ENCODE data around the gene CDH5.
A peak's percentile ranks its signal among the peaks of the same experiment; 100 is the strongest.
"Not testable (repeated sequence)": the region's sequence is repeated elsewhere in the genome, so short reads cannot be mapped to it uniquely, and the experiment has no call there.

Gene CDH5

GRCh38 chr16:66366433-66367299 is at the start of gene CDH5:
Gene CDH5, plus strand, starts transcription at chr16:66366691. Its CDS starts 12,647 bp downstream, at chr16:66379338.
- DNase-seq, result no peak

GRCh38 chr16:66318505-66318904 is 48.0 kb upstream of the CDH5 start:
- DNase-seq, result no peak

- no peak for DNase-seq
These were observed 45.7 kb upstream of the CDH5 start for GRCh38 chr16:66320774-66321173.

GRCh38 chr16:66322174-66322573 is 44.3 kb upstream of the CDH5 start:
- no peak for DNase-seq

GRCh38 chr16:66324815-66325515 is 41.5 kb upstream of the CDH5 start:
- no peak for DNase-seq

- no peak for DNase-seq
These were observed 40.6 kb upstream of the CDH5 start for GRCh38 chr16:66325717-66326376.

- DNase-seq, result peak; percentile 57
These were observed 39.4 kb upstream of the CDH5 start for GRCh38 chr16:66326991-66327513.

- no peak for DNase-seq
These were observed 38.2 kb upstream of the CDH5 start for GRCh38 chr16:66328282-66328681.

GRCh38 chr16:66331464-66331863 is 35.0 kb upstream of the CDH5 start:
- not testable (repeated sequence) for DNase-seq

GRCh38 chr16:66332634-66333610 is 33.6 kb upstream of the CDH5 start:
- no peak for DNase-seq

GRCh38 chr16:66334853-66335574 is 31.5 kb upstream of the CDH5 start:
- no peak for DNase-seq

- DNase-seq, result peak; percentile 59
These were observed 30.7 kb upstream of the CDH5 start for GRCh38 chr16:66335704-66336329.

GRCh38 chr16:66337463-66338188 is 28.9 kb upstream of the CDH5 start:
- no peak for DNase-seq

GRCh38 chr16:66342294-66342900 is 24.1 kb upstream of the CDH5 start:
- DNase-seq, result no peak

GRCh38 chr16:66344533-66345145 is 21.9 kb upstream of the CDH5 start:
- no peak for DNase-seq

GRCh38 chr16:66346221-66346620 is 20.3 kb upstream of the CDH5 start:
- DNase-seq, result no peak

- no peak for DNase-seq
These were observed 14.2 kb upstream of the CDH5 start for GRCh38 chr16:66352304-66352703.

- DNase-seq, result no peak
These were observed 13.4 kb upstream of the CDH5 start for GRCh38 chr16:66353055-66353454.

Data from NCI-H2081 treated with DMSO at 0.1 percent for 48 hours (cell line).